Measurements from ENCODE around the gene SH2D3A. TPM values are rescaled to one million over a fixed set of nuclear protein-coding genes. Genes with fewer than 3 reads are reported as not detected.

SH2D3A gene
- total RNA-seq, 1 experiment from 2014 or later = 30.3 TPM

- TF ChIP-seq ATF3 (CRISPR knock-in tag; conservative IDR thresholded peaks at IDR 0.05) = no peak
- TF ChIP-seq ZNF138 (CRISPR knock-in tag; conservative IDR thresholded peaks at IDR 0.05) = no peak
- no peak for TF ChIP-seq ZSCAN18 (CRISPR knock-in tag; IDR thresholded peaks at IDR 0.05)
Observed at GRCh38 chr19:6708346-6708745, 58.9 kb downstream of the SH2D3A start (continued).

GRCh38 chr19:6707658-6708018 lies 59.6 kb downstream of the SH2D3A start:
- Mint-ChIP-seq H3K36me3 (no peaks in the 10 kb centered on the region), H3K9me3 (no peaks in the 10 kb centered on the region), H3K4me1 (peaks cover 13% of the 10 kb centered on the region), H3K27ac (no peak overlapping the region), H3K27me3 (ENCODE audit: low read depth) (peaks cover 39% of the 10 kb centered on the region), H3K4me3 (no peak overlapping the region)
- DNase-seq (ENCODE audit: low spot score) = no peak
- CTCF ChIA-PET = interaction anchor here (0.5 kb wide), 1 partner anchor 127 kb away, joined by 4 read pairs; no protein-coding TSS in a partner anchor
- TF ChIP-seq JUN (CRISPR knock-in tag; IDR thresholded peaks at IDR 0.05) (no peak), ERG (CRISPR knock-in tag; IDR thresholded peaks at IDR 0.05) (no peak), USF1 (CRISPR knock-in tag; IDR thresholded peaks at IDR 0.05) (no peak)
- ATAC-seq = no peak
- POLR2A ChIA-PET = no interaction called here

- Mint-ChIP-seq H3K4me3 (no peak overlapping the region), H3K9me3 (no peaks in the 10 kb centered on the region), H3K27ac (no peak overlapping the region), H3K27me3 (ENCODE audit: low read depth) (peaks cover 34% of the 10 kb centered on the region), H3K4me1 (peaks cover 13% of the 10 kb centered on the region), H3K36me3 (no peaks in the 10 kb centered on the region)
- DNase-seq (ENCODE audit: low spot score) (no peak), ATAC-seq (no peak)
- ChIA-PET CTCF (interaction anchor here (0.5 kb wide), 1 partner anchor 127 kb away, joined by 4 read pairs; no protein-coding TSS in a partner anchor), POLR2A (no interaction called here)
- TF ChIP-seq GRHL2 (CRISPR knock-in tag; IDR thresholded peaks at IDR 0.05; ENCODE audit: insufficient replicate concordance, severe bottlenecking) = no peak
- no peak for TF ChIP-seq MYBL2 (CRISPR knock-in tag; IDR thresholded peaks at IDR 0.05)
- TF ChIP-seq ZNF219 (CRISPR knock-in tag; IDR thresholded peaks at IDR 0.05; ENCODE audit: borderline replicate concordance) = no peak
- no peak for TF ChIP-seq ZNF423 (CRISPR knock-in tag; IDR thresholded peaks at IDR 0.05)
- TF ChIP-seq FOXP1 (CRISPR knock-in tag; IDR thresholded peaks at IDR 0.05; ENCODE audit: borderline replicate concordance) = no peak
- TF ChIP-seq NFE2L1 (CRISPR knock-in tag; IDR thresholded peaks at IDR 0.05) = no peak
- TF ChIP-seq PREB (CRISPR knock-in tag; IDR thresholded peaks at IDR 0.05; ENCODE audit: borderline replicate concordance) = no peak
- TF ChIP-seq SOX15 (CRISPR knock-in tag; IDR thresholded peaks at IDR 0.05) = no peak
- TF ChIP-seq CREM (CRISPR knock-in tag; IDR thresholded peaks at IDR 0.05) = no peak
- TF ChIP-seq CREB1 (CRISPR knock-in tag; IDR thresholded peaks at IDR 0.05) = no peak
- TF ChIP-seq E2F5 (CRISPR knock-in tag; IDR thresholded peaks at IDR 0.05) = no peak
Observed at GRCh38 chr19:6707011-6707657, 60.1 kb downstream of the SH2D3A start.
